ENCODE data around the gene SLC6A11.

SLC6A11 gene

GRCh38 chr3:10816019-10816862, at the start of gene SLC6A11:
TSS of gene SLC6A11 (plus strand) at chr3:10816228. CDS start at chr3:10816266, 38 bp downstream.
- no peak for DNase-seq (ENCODE audit: low spot score)

- no peak for DNase-seq (ENCODE audit: low spot score)
These were observed 47.2 kb upstream of the SLC6A11 start for GRCh38 chr3:10768708-10769394.

- DNase-seq (ENCODE audit: low spot score), result no peak
These were observed 45.5 kb upstream of the SLC6A11 start for GRCh38 chr3:10770547-10770946.

GRCh38 chr3:10770981-10771380, 45.0 kb upstream of the SLC6A11 start:
- no peak for DNase-seq (ENCODE audit: low spot score)

GRCh38 chr3:10771486-10772270, 44.4 kb upstream of the SLC6A11 start:
- no peak for DNase-seq (ENCODE audit: low spot score)

- DNase-seq (ENCODE audit: low spot score), result peak; percentile 43
These were observed 43.5 kb upstream of the SLC6A11 start for GRCh38 chr3:10772271-10773161.

- DNase-seq (ENCODE audit: low spot score), result no peak
These were observed 41.8 kb upstream of the SLC6A11 start for GRCh38 chr3:10774129-10774670.

- DNase-seq (ENCODE audit: low spot score), result no peak
These were observed 41.2 kb upstream of the SLC6A11 start for GRCh38 chr3:10774825-10775224.

GRCh38 chr3:10775259-10775658, 40.8 kb upstream of the SLC6A11 start:
- DNase-seq (ENCODE audit: low spot score), result no peak

GRCh38 chr3:10775828-10776227, 40.2 kb upstream of the SLC6A11 start:
- no peak for DNase-seq (ENCODE audit: low spot score)

GRCh38 chr3:10777627-10778026, 38.4 kb upstream of the SLC6A11 start:
- DNase-seq (ENCODE audit: low spot score), result no peak

- DNase-seq (ENCODE audit: low spot score), result no peak
These were observed 37.3 kb upstream of the SLC6A11 start for GRCh38 chr3:10778492-10779292.

GRCh38 chr3:10779293-10779805, 36.7 kb upstream of the SLC6A11 start:
- no peak for DNase-seq (ENCODE audit: low spot score)

GRCh38 chr3:10780243-10780642, 35.8 kb upstream of the SLC6A11 start:
- no peak for DNase-seq (ENCODE audit: low spot score)

- no peak for DNase-seq (ENCODE audit: low spot score)
These were observed 35.1 kb upstream of the SLC6A11 start for GRCh38 chr3:10780922-10781321.

- DNase-seq (ENCODE audit: low spot score), result no peak
These were observed 34.0 kb upstream of the SLC6A11 start for GRCh38 chr3:10781981-10782380.

GRCh38 chr3:10783360-10784351, 32.4 kb upstream of the SLC6A11 start:
- peak; percentile 48 for DNase-seq (ENCODE audit: low spot score)

GRCh38 chr3:10786640-10787039, 29.4 kb upstream of the SLC6A11 start:
- no peak for DNase-seq (ENCODE audit: low spot score)

GRCh38 chr3:10788451-10788850, 27.6 kb upstream of the SLC6A11 start:
- DNase-seq (ENCODE audit: low spot score), result no peak

Measured in RKO (cell line).